ENCODE data around the gene PCDHB8. TPM values are rescaled to one million over a fixed set of nuclear protein-coding genes. Genes with fewer than 3 reads are reported as not detected.
"Not testable (repeated sequence)": the region's sequence is repeated elsewhere in the genome, so short reads cannot be mapped to it uniquely, and the experiment has no call there.

Gene PCDHB8
- polyA plus RNA-seq, 3 donors = 1.5 to 3.1 (median 2.1) TPM

DNA sequence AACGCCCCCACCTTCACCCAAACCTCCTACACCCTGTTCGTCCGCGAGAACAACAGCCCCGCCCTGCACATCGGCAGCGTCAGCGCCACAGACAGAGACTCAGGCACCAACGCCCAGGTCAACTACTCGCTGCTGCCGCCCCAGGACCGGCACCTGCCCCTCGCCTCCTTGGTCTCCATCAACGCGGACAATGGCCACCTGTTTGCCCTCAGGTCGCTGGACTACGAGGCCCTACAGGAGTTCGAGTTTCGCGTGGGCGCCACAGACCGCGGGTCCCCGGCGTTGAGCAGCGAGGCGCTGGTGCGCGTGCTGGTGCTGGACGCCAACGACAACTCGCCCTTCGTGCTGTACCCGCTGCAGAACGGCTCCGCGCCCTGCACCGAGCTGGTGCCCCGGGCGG, 47.3 kb downstream of the PCDHB8 start:
- not testable (repeated sequence) for DNase-seq

DNA sequence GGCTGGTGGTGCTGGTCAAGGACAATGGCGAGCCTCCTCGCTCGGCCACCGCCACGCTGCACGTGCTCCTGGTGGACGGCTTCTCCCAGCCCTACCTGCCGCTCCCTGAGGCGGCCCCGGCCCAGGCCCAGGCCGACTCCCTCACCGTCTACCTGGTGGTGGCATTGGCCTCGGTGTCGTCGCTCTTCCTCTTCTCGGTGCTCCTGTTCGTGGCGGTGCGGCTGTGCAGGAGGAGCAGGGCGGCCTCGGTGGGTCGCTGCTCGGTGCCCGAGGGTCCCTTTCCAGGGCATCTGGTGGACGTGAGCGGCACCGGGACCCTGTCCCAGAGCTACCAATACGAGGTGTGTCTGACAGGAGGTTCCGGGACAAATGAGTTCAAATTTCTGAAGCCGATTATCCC, 47.8 kb downstream of the PCDHB8 start:
- DNase-seq = not testable (repeated sequence)

Other genes starting within 250 kb of the PCDHB8 start
- under 1 TPM; 0.29 to 0.71 (median 0.53) TPM for gene PCDHAC2, start 211.3 kb upstream of the PCDHB8 start, polyA plus RNA-seq (ENCODE audit: insufficient read length in 3 of 3)
- gene PCDHB1, start 126.4 kb upstream of the PCDHB8 start, polyA plus RNA-seq (ENCODE audit: insufficient read length in 3 of 3) = under 1 TPM; 0.04 to 0.15 (median 0.08) TPM
- gene PCDHB2, start 83.2 kb upstream of the PCDHB8 start, polyA plus RNA-seq (ENCODE audit: insufficient read length in 3 of 3) = 1 to 10 TPM; 4.5 to 8.4 (median 4.9) TPM
- gene PCDHB3, start 77.3 kb upstream of the PCDHB8 start, polyA plus RNA-seq (ENCODE audit: insufficient read length in 3 of 3) = 1 to 10 TPM; 3.7 to 4.7 (median 3.8) TPM
- 1 to 10 TPM in 2 of 3 donors, under 1 TPM in 1; 0.97 to 2.1 (median 2.0) TPM for gene PCDHB4, start 56.0 kb upstream of the PCDHB8 start, polyA plus RNA-seq (ENCODE audit: insufficient read length in 3 of 3)
- gene PCDHB5, start 42.6 kb upstream of the PCDHB8 start, polyA plus RNA-seq (ENCODE audit: insufficient read length in 3 of 3) = 1 to 10 TPM; 5.3 to 9.5 (median 9.1) TPM
- 1 to 10 TPM; 1.6 to 3.1 (median 3.0) TPM for gene PCDHB6, start 27.7 kb upstream of the PCDHB8 start, polyA plus RNA-seq (ENCODE audit: insufficient read length in 3 of 3)
- gene PCDHB7, start 5.1 kb upstream of the PCDHB8 start, polyA plus RNA-seq (ENCODE audit: insufficient read length in 3 of 3) = 1 to 10 TPM; 3.5 to 4.4 (median 4.2) TPM
- gene PCDHB16, start 4.6 kb downstream of the PCDHB8 start, polyA plus RNA-seq (ENCODE audit: insufficient read length in 3 of 3) = 1 to 10 TPM; 5.1 to 7.4 (median 6.5) TPM
- 1 to 10 TPM; 3.4 to 4.5 (median 4.1) TPM for gene PCDHB9, start 9.4 kb downstream of the PCDHB8 start, polyA plus RNA-seq (ENCODE audit: insufficient read length in 3 of 3)
- 1 to 10 TPM; 4.9 to 6.6 (median 6.4) TPM for gene PCDHB10, start 14.6 kb downstream of the PCDHB8 start, polyA plus RNA-seq (ENCODE audit: insufficient read length in 3 of 3)
- 1 to 10 TPM; 3.8 to 6.5 (median 4.6) TPM for gene PCDHB11, start 21.8 kb downstream of the PCDHB8 start, polyA plus RNA-seq (ENCODE audit: insufficient read length in 3 of 3)
- gene PCDHB12, start 30.9 kb downstream of the PCDHB8 start, polyA plus RNA-seq (ENCODE audit: insufficient read length in 3 of 3) = 1 to 10 TPM; 3.6 to 4.6 (median 4.5) TPM
- 1 to 10 TPM; 6.4 to 7.5 (median 6.9) TPM for gene PCDHB13, start 36.1 kb downstream of the PCDHB8 start, polyA plus RNA-seq (ENCODE audit: insufficient read length in 3 of 3)
- 10 to 100 TPM; 10.1 to 11.2 (median 10.2) TPM for gene PCDHB14, start 45.6 kb downstream of the PCDHB8 start, polyA plus RNA-seq (ENCODE audit: insufficient read length in 3 of 3)
- gene PCDHB15, start 67.6 kb downstream of the PCDHB8 start, polyA plus RNA-seq (ENCODE audit: insufficient read length in 3 of 3) = 10 to 100 TPM; 14.3 to 15.2 (median 14.7) TPM
- gene SLC25A2, start 126.3 kb downstream of the PCDHB8 start, polyA plus RNA-seq (ENCODE audit: insufficient read length in 3 of 3) = under 1 TPM in 2 of 3 donors, not detected in 1; 0.19 to 0.21 TPM
- 100 to 1,000 TPM; 137 to 157 (median 148) TPM for gene TAF7, start 143.0 kb downstream of the PCDHB8 start, polyA plus RNA-seq (ENCODE audit: insufficient read length in 3 of 3)
- 1 to 10 TPM in 2 of 3 donors, under 1 TPM in 1; 0.81 to 1.7 (median 1.0) TPM for gene PCDHGA1, start 152.7 kb downstream of the PCDHB8 start, polyA plus RNA-seq (ENCODE audit: insufficient read length in 3 of 3)
- 1 to 10 TPM; 6.3 to 8.3 (median 6.4) TPM for gene PCDHGA2, start 161.0 kb downstream of the PCDHB8 start, polyA plus RNA-seq (ENCODE audit: insufficient read length in 3 of 3)
- 1 to 10 TPM; 3.4 to 4.5 (median 3.8) TPM for gene PCDHGA3, start 166.0 kb downstream of the PCDHB8 start, polyA plus RNA-seq (ENCODE audit: insufficient read length in 3 of 3)
- 1 to 10 TPM; 1.7 to 1.8 (median 1.7) TPM for gene PCDHGB1, start 172.3 kb downstream of the PCDHB8 start, polyA plus RNA-seq (ENCODE audit: insufficient read length in 3 of 3)
- 1 to 10 TPM; 2.3 to 3.0 (median 2.4) TPM for gene PCDHGA4, start 177.2 kb downstream of the PCDHB8 start, polyA plus RNA-seq (ENCODE audit: insufficient read length in 3 of 3)
- 1 to 10 TPM; 3.5 to 4.9 (median 3.6) TPM for gene PCDHGB2, start 182.2 kb downstream of the PCDHB8 start, polyA plus RNA-seq (ENCODE audit: insufficient read length in 3 of 3)
- gene PCDHGA5, start 186.4 kb downstream of the PCDHB8 start, polyA plus RNA-seq (ENCODE audit: insufficient read length in 3 of 3) = 1 to 10 TPM; 2.6 to 3.2 (median 2.6) TPM
- gene PCDHGB3, start 192.5 kb downstream of the PCDHB8 start, polyA plus RNA-seq (ENCODE audit: insufficient read length in 3 of 3) = 1 to 10 TPM; 1.9 to 2.6 (median 2.5) TPM
- gene PCDHGA6, start 196.1 kb downstream of the PCDHB8 start, polyA plus RNA-seq (ENCODE audit: insufficient read length in 3 of 3) = 1 to 10 TPM; 6.4 to 8.5 (median 7.9) TPM
- gene PCDHGA7, start 205.0 kb downstream of the PCDHB8 start, polyA plus RNA-seq (ENCODE audit: insufficient read length in 3 of 3) = 1 to 10 TPM; 2.2 to 2.5 (median 2.5) TPM
- 1 to 10 TPM; 4.9 to 6.2 (median 6.2) TPM for gene PCDHGB4, start 209.9 kb downstream of the PCDHB8 start, polyA plus RNA-seq (ENCODE audit: insufficient read length in 3 of 3)
- gene PCDHGA8, start 214.8 kb downstream of the PCDHB8 start, polyA plus RNA-seq (ENCODE audit: insufficient read length in 3 of 3) = under 1 TPM; 0.78 to 0.85 (median 0.81) TPM
- gene PCDHGB5, start 220.2 kb downstream of the PCDHB8 start, polyA plus RNA-seq (ENCODE audit: insufficient read length in 3 of 3) = 10 to 100 TPM in 1 of 3 donors, 1 to 10 TPM in 2; 9.3 to 12.0 (median 9.7) TPM
- 1 to 10 TPM; 4.8 to 6.1 (median 5.5) TPM for gene PCDHGA9, start 225.0 kb downstream of the PCDHB8 start, polyA plus RNA-seq (ENCODE audit: insufficient read length in 3 of 3)
- gene PCDHGB6, start 230.2 kb downstream of the PCDHB8 start, polyA plus RNA-seq (ENCODE audit: insufficient read length in 3 of 3) = 1 to 10 TPM; 6.8 to 7.8 (median 7.3) TPM
- 1 to 10 TPM; 3.1 to 3.7 (median 3.4) TPM for gene PCDHGA10, start 235.2 kb downstream of the PCDHB8 start, polyA plus RNA-seq (ENCODE audit: insufficient read length in 3 of 3)
- 10 to 100 TPM; 11.0 to 17.3 (median 16.1) TPM for gene PCDHGB7, start 239.9 kb downstream of the PCDHB8 start, polyA plus RNA-seq (ENCODE audit: insufficient read length in 3 of 3)
- 1 to 10 TPM; 3.8 to 6.3 (median 4.9) TPM for gene PCDHGA11, start 243.3 kb downstream of the PCDHB8 start, polyA plus RNA-seq (ENCODE audit: insufficient read length in 3 of 3)

Data from renal pelvis (tissue), 4 donors.